ENCODE results near the gene RSPRY1. TPM values are rescaled to one million over a fixed set of nuclear protein-coding genes. Genes with fewer than 3 reads are reported as not detected.
"Not testable (repeated sequence)": the region's sequence is repeated elsewhere in the genome, so short reads cannot be mapped to it uniquely, and the experiment has no call there.

Gene RSPRY1
- total RNA-seq, 1 donor from 2014 or later, result 44.0 TPM

DNA sequence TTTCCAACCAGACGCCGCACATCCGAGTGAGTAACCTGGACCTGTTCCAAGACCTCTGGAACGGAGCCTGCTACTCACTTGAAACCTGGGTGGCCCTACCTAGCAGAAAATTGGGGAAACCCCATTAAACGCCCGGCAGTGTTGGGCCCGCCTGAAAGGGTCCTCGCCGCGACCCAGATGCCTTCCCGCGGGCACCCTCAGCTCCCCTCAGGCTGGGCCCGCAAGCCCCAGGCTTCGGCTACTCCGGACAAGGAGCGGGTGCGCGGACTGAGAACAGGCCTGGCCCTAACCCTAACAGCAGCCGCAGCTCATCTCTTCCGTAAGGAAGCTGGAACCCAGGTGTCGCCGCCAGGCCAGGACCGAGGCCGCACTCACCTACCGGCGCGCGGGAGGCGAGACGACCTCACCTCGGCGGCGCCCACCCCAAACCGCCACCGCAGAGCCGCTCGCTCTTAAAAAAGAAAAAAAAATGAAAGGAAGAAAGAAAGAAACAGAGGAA lies 634 bp upstream of the RSPRY1 start:
- Mint-ChIP-seq H3K36me3 (peaks cover 3% of the 10 kb centered on the region), H3K27me3 (ENCODE audit: low read depth) (no peaks in the 10 kb centered on the region), H3K4me1 (peaks cover 31% of the 10 kb centered on the region), H3K9me3 (peaks cover 4% of the 10 kb centered on the region), H3K4me3 (peak overlapping the region; percentile 95), H3K27ac (peak overlapping the region; percentile 97)
- TF ChIP-seq, protein P1, sequence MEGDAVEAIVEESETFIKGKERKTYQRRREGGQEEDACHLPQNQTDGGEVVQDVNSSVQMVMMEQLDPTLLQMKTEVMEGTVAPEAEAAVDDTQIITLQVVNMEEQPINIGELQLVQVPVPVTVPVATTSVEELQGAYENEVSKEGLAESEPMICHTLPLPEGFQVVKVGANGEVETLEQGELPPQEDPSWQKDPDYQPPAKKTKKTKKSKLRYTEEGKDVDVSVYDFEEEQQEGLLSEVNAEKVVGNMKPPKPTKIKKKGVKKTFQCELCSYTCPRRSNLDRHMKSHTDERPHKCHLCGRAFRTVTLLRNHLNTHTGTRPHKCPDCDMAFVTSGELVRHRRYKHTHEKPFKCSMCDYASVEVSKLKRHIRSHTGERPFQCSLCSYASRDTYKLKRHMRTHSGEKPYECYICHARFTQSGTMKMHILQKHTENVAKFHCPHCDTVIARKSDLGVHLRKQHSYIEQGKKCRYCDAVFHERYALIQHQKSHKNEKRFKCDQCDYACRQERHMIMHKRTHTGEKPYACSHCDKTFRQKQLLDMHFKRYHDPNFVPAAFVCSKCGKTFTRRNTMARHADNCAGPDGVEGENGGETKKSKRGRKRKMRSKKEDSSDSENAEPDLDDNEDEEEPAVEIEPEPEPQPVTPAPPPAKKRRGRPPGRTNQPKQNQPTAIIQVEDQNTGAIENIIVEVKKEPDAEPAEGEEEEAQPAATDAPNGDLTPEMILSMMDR (IDR thresholded peaks at IDR 0.05; ENCODE audit: unreplicated experiment), result no peak
- DNase-seq (ENCODE audit: low spot score in 2 of 2, unreplicated experiment in 2 of 2), result peak in 1 of 2 experiments; percentile 48

DNA sequence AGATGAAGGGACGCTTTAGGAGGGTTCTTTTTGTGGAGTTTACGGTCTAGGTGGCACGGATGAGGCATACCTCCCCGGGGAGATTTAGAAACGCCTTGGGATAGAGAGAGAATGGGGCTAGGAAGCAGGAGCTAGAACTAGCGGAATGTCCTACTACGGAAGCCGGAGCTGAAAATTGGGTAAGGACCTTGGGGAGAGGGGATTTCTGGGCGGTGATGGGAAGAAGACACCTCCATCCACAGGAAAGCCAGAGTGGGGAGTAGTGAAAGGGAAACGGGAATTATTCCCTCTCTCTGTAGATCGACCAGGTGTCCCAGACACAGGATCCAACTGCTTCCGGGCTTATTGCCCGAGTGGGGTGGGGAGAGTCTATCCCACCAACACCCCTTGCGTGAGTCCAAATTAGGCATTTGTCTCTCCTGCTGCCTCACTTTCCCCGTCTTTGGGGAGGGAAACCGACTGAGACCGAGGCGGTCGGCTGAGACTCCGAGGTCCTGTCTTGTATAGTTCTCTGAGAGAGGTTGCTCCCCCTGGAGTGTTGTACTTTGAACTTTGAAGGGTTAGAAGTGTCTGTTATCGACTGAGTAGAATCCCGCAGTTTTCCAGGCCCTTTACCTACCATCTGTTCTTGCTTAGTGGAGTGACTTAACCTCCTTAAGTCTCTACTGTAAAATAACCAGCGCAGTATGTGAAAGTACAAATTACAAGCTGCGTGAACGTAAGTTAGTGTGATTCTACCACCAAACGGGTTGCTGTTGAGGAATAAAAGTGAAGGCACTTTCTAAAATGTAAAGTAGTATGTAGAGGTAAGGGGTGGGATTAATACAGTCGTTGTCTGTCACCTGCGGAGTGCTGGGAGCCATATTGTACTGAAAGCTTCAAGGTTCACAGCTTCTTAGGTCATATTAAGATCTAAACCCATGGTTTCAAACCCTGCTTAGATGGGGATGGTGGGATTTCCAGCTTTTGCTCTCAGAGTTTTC lies 1.0 kb downstream of the RSPRY1 start:
- H3K36me3 Mint-ChIP-seq, result peaks cover 3% of the 10 kb centered on the region
- H3K4me3 Mint-ChIP-seq, result peak overlapping the region; percentile 95
- peak in 1 of 2 experiments; percentile 41 for DNase-seq (ENCODE audit: low spot score in 2 of 2, unreplicated experiment in 2 of 2)
- peak overlapping the region; percentile 97 for H3K27ac Mint-ChIP-seq
- H3K4me1 Mint-ChIP-seq, result peaks cover 38% of the 10 kb centered on the region
- TF ChIP-seq, protein P1 (IDR thresholded peaks at IDR 0.05; ENCODE audit: unreplicated experiment), result no peak
- no peaks in the 10 kb centered on the region for H3K27me3 Mint-ChIP-seq (ENCODE audit: low read depth)
- peaks cover 4% of the 10 kb centered on the region for H3K9me3 Mint-ChIP-seq

- not testable (repeated sequence) for DNase-seq (ENCODE audit: low spot score in 2 of 2, unreplicated experiment in 2 of 2); H3K9me3 Mint-ChIP-seq; H3K36me3 Mint-ChIP-seq; H3K27me3 Mint-ChIP-seq (ENCODE audit: low read depth)
- peaks cover 38% of the 10 kb centered on the region for H3K4me1 Mint-ChIP-seq
- peak overlapping the region; percentile 95 for H3K4me3 Mint-ChIP-seq
- H3K27ac Mint-ChIP-seq, result peak overlapping the region; percentile 97
These were observed 2.0 kb downstream of the RSPRY1 start for GRCh38 chr16:57187902-57188710.

- peak overlapping the region; percentile 31 for H3K4me3 Mint-ChIP-seq
- TF ChIP-seq, protein P1 (IDR thresholded peaks at IDR 0.05; ENCODE audit: unreplicated experiment), result no peak
- peak overlapping the region; percentile 58 for H3K27ac Mint-ChIP-seq
- DNase-seq (ENCODE audit: low spot score in 2 of 2, unreplicated experiment in 2 of 2), result no peak
- peaks cover 3% of the 10 kb centered on the region for H3K36me3 Mint-ChIP-seq
- peaks cover 4% of the 10 kb centered on the region for H3K9me3 Mint-ChIP-seq
- H3K27me3 Mint-ChIP-seq (ENCODE audit: low read depth), result no peaks in the 10 kb centered on the region
- H3K4me1 Mint-ChIP-seq, result peaks cover 40% of the 10 kb centered on the region
These were observed 2.5 kb downstream of the RSPRY1 start for GRCh38 chr16:57188711-57189002.

DNA sequence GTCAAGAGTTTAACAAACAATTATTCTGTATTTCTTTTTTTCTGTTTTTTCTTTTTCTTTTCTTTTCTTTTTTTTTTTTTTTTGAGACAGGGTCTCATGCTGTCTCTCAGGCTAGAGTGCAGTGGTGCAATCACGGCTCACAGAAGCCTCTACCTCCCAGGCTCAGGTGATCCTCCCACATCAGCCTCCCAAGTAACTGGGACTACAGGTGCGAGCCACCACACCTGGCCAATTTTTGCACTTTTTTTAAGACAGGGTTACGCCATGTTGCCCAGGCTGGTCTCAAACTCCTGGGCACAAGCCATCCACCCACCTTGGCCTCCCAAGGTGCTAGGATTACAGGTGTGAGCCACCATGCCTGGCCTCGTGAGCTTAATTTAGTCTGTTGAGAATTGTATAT lies 3.4 kb downstream of the RSPRY1 start:
- not testable (repeated sequence) for H3K36me3 Mint-ChIP-seq; H3K27ac Mint-ChIP-seq; H3K9me3 Mint-ChIP-seq; DNase-seq (ENCODE audit: low spot score in 2 of 2, unreplicated experiment in 2 of 2); H3K4me3 Mint-ChIP-seq; H3K27me3 Mint-ChIP-seq (ENCODE audit: low read depth)
- peaks cover 39% of the 10 kb centered on the region for H3K4me1 Mint-ChIP-seq

- DNase-seq (ENCODE audit: low spot score in 2 of 2, unreplicated experiment in 2 of 2), result no peak
- no peaks in the 10 kb centered on the region for H3K36me3 Mint-ChIP-seq
- no peak overlapping the region for H3K27ac Mint-ChIP-seq
- H3K9me3 Mint-ChIP-seq, result no peaks in the 10 kb centered on the region
- no peak overlapping the region for H3K4me3 Mint-ChIP-seq
- H3K27me3 Mint-ChIP-seq (ENCODE audit: low read depth), result no peaks in the 10 kb centered on the region
- TF ChIP-seq, protein P1 (IDR thresholded peaks at IDR 0.05; ENCODE audit: unreplicated experiment), result no peak
- peaks cover 36% of the 10 kb centered on the region for H3K4me1 Mint-ChIP-seq
These were observed 4.0 kb downstream of the RSPRY1 start for GRCh38 chr16:57190136-57190535.
